Stimulated activated CD4-positive, alpha-beta T cell treated with anti-CD3 and anti-CD28 coated beads, Interleukin-1b, Interleukin-23, amount 100 ng/mL, for 4 hours (primary cell): ENCODE measurements around the gene TMTC2.

Experiments used
- DNase-seq, 2 donors: peaks; one replicate each; pipeline ENCODE4 v3.0.0-alpha.2; 2020; ENCODE audit warnings: low read depth in 2 of 2

The TMTC2 gene

GRCh38 chr12:82682326-82682725 lies 4.4 kb upstream of the TMTC2 start:
- DNase-seq, result no peak

GRCh38 chr12:82682851-82683261 lies 3.9 kb upstream of the TMTC2 start:
- no peak for DNase-seq

- peak; percentile 86 to 88 for DNase-seq
Measured at GRCh38 chr12:82685790-82686167, 927 bp upstream of the TMTC2 start.

- peak; percentile 37 to 39 for DNase-seq
Measured at GRCh38 chr12:82687021-82688011, 610 bp downstream of the TMTC2 start.

GRCh38 chr12:82688035-82688501 lies 1.4 kb downstream of the TMTC2 start:
- no peak for DNase-seq

- DNase-seq, result no peak
Measured at GRCh38 chr12:82688596-82688995, 1.9 kb downstream of the TMTC2 start.

GRCh38 chr12:82690006-82690405 lies 3.3 kb downstream of the TMTC2 start:
- DNase-seq, result no peak

DNA sequence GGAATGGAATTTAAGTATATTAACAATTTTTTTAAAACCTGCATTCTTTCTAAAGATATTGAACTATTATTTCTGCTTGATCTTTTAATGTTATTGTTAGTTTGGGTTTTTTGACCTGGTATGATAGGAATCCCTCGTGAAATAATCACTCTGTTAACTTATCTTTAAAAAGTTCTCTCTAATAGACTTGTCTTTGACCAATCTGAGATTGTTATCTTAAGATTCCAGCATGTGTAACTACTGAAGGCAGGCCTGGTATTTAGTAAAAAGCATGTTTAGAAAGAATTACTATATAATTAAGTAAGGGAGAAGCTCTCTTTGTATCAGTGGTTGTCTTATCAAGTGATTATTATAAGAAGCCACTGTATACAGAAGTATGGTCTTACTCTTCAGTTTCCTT lies 4.8 kb downstream of the TMTC2 start:
- no peak for DNase-seq

DNA sequence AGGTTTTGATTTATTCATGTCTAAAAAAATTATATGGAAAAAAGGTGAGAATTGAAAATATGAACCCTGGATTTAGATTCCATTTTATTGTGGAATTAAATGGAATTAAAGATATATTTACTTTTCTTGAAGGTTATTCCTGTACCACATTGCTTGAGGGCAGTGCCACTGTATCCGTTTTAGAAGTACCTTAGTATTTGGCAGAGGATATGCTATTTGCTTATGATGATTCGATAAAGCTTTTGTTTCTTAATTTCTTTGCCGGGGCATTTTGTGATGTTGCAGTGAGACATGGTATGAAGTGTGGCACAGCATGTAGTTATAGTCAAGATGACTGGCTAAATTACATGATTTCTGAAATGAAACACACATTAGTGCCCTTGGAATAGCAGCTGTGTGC lies 7.6 kb downstream of the TMTC2 start:
- no peak for DNase-seq

DNA sequence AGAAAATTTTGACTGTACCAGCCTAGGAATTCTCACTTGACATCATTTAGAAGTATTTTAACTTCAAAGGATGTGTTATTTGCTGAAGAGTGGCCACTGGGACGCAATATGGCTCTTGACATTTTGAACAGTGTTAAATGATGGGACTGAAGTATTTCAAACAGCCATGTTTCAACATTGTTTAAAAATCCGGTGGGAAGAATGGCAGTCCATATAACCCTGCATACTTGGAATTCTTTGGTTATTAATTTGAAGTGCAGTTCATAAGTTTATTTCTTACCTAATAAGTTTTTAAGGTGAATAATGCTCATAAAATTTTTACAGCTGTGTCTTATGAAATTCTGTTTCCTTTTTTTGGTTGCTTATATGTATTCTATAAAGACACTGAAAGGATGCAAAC lies 8.3 kb downstream of the TMTC2 start:
- no peak for DNase-seq

GRCh38 chr12:82695531-82695930 lies 8.8 kb downstream of the TMTC2 start:
- DNase-seq, result no peak

DNA sequence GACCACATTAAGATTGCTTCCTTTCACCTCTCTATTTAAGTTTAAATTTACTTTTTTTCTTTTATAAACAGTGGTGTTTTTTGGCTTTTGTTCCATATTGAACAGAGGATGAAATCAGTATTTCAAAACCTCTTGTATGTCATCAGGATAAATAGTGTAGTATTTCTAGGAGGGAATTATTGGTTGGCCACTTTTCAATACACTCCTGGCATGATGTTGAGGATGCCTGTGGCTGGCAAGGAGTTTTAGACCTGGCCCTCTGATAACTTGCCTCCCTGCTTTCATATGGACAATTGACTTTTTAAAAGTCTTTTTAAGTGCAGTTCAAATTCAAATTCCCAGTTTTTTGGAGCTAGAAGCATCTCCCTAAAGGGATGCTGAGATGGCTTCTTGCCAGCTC lies 9.8 kb downstream of the TMTC2 start:
- no peak for DNase-seq

- DNase-seq, result no peak
Measured at GRCh38 chr12:82698708-82699564, 12.2 kb downstream of the TMTC2 start.

- DNase-seq, result no peak
Measured at GRCh38 chr12:82705774-82706173, 19.1 kb downstream of the TMTC2 start.

- DNase-seq, result no peak
Measured at GRCh38 chr12:82708061-82708879, 21.6 kb downstream of the TMTC2 start.

DNA sequence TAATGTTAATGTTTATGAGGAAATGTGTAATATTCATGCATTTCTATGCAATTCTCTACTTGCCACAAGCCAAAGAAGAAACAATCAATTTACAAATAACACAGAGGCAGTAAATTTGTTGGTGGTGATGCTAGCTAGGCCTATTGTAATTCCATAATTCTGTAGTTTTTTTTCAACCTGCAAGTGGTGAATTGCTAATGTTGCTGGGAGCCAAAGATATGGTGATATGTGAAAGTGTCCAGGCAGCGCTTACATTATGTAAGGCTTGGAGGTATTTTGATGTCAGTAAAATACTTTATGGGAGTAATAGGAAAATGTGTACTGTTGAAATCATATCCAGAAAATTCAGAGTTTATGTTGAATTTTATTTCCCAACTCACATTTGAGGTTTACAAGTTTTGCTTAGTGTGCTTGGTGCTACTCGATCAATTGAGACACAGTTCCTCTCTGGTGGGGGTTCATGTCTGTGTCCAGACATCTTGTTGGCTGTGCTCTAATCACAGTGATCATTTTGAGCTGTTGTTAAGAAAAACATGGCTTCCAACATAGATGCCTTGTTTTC lies 23.2 kb downstream of the TMTC2 start:
- no peak for DNase-seq

GRCh38 chr12:82710741-82711140 lies 24.0 kb downstream of the TMTC2 start:
- DNase-seq, result no peak

GRCh38 chr12:82714427-82714826 lies 27.7 kb downstream of the TMTC2 start:
- no peak for DNase-seq

- no peak for DNase-seq
Measured at GRCh38 chr12:82721726-82722125, 35.0 kb downstream of the TMTC2 start.

DNA sequence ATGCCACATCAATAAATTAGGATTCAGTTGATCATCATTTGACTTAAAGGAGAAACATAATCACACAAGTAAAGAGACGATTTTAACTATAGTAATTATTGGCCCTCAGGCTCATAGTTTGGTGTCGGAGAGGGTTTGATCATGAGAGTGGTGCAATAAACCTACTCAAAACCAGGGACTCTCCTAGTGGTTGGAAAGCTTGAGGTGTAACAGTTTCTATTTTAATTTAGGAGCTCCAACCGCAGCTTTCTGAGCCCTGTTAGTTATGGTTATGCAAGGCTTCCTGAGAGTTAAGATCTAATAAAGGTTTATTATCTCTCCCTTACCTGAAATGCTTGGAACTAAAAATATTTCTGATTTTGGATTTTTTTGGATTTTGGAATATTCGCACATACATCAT lies 36.4 kb downstream of the TMTC2 start:
- DNase-seq, result no peak

DNA sequence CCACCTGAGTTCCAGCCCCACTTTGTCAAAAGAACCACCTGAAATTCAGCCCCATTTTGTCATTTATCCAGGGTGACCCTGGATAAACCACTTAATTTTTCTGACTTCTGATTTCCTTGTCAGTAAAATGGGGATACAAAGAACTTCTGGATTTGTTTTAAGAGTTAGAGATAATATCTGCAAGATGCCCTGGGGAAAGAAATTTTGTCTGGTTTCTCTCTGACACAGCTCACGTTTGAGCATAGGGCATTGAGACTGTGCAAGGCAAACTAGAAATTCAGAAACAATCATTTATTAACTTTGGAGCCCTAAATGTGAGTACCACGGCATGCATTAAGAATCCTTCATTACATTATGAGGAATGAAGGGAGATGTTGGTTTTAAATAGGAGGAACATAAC lies 37.2 kb downstream of the TMTC2 start:
- no peak for DNase-seq
